Progenitor cell of endocrine pancreas (in vitro differentiated cells): ENCODE measurements around the gene TMEM9. TPM values are rescaled to one million over a fixed set of nuclear protein-coding genes. Genes with fewer than 3 reads are reported as not detected.

Experiments used
- DNase-seq: peaks from one replicate; pipeline ENCODE4 v3.0.0; 2021; ENCODE audit warnings: low spot score; ENCODE audit not compliant: unreplicated experiment
- H3K27ac Mint-ChIP-seq: 2 replicates; pipeline ENCODE4 v1.8.0; 2021; ENCODE audit warnings: mild to moderate bottlenecking, moderate library complexity, mixed read lengths
- H3K27me3 Mint-ChIP-seq: 2 replicates; pipeline ENCODE4 v1.8.0; 2021; ENCODE audit warnings: mixed read lengths
- H3K36me3 Mint-ChIP-seq: 2 replicates; pipeline ENCODE4 v1.8.0; 2022; ENCODE audit warnings: mixed read lengths; ENCODE audit not compliant: insufficient read depth
- H3K4me1 Mint-ChIP-seq: 2 replicates; pipeline ENCODE4 v1.8.0; 2021; ENCODE audit warnings: low read depth, mixed read lengths
- H3K4me3 Mint-ChIP-seq: 2 replicates; pipeline ENCODE4 v1.8.0; 2021; ENCODE audit warnings: low read depth, mild to moderate bottlenecking, moderate library complexity, mixed read lengths
- H3K9me3 Mint-ChIP-seq: 2 replicates; pipeline ENCODE4 v1.8.0; 2021; ENCODE audit warnings: low read depth, mixed read lengths
- CTCF ChIP-seq: fragments of 200-600 bp; sonication (generic); IDR thresholded peaks from one replicate; pipeline ENCODE4 v1.5.0; 2021; ENCODE audit warnings: antibody characterized with exemption, mild to moderate bottlenecking; ENCODE audit not compliant: unreplicated experiment
- total RNA-seq: library from RNA; stranded (reverse); gene quantifications from 2 replicates; pipeline ENCODE4 v1.2.1, GENCODE V29; 2021

Gene TMEM9
- total RNA-seq, 1 donor from 2014 or later: 146 TPM

- Mint-ChIP-seq H3K27ac (peak overlapping the region; percentile 45), H3K4me1 (no peaks in the 10 kb centered on the region), H3K9me3 (no peaks in the 10 kb centered on the region), H3K36me3 (peaks cover 34% of the 10 kb centered on the region), H3K4me3 (no peak overlapping the region), H3K27me3 (no peaks in the 10 kb centered on the region)
- TF ChIP-seq CTCF: no peak
- DNase-seq: no peak
Measured at GRCh38 chr1:201142011-201142848, 12.0 kb downstream of the TMEM9 start.

GRCh38 chr1:201141418-201141817, 12.9 kb downstream of the TMEM9 start:
- Mint-ChIP-seq H3K9me3 (no peaks in the 10 kb centered on the region), H3K4me1 (no peaks in the 10 kb centered on the region), H3K27me3 (no peaks in the 10 kb centered on the region), H3K27ac (no peak overlapping the region), H3K36me3 (peaks cover 31% of the 10 kb centered on the region), H3K4me3 (no peak overlapping the region)
- no peak for TF ChIP-seq CTCF
- no peak for DNase-seq

- Mint-ChIP-seq H3K27me3 (no peaks in the 10 kb centered on the region), H3K9me3 (no peaks in the 10 kb centered on the region), H3K4me3 (no peak overlapping the region), H3K27ac (no peak overlapping the region), H3K4me1 (no peaks in the 10 kb centered on the region), H3K36me3 (peaks cover 28% of the 10 kb centered on the region)
- TF ChIP-seq CTCF: no peak
- no peak for DNase-seq
Measured at GRCh38 chr1:201140941-201141260, 13.4 kb downstream of the TMEM9 start.

- Mint-ChIP-seq H3K4me3 (no peak overlapping the region), H3K27ac (no peak overlapping the region), H3K27me3 (no peaks in the 10 kb centered on the region), H3K9me3 (no peaks in the 10 kb centered on the region), H3K4me1 (no peaks in the 10 kb centered on the region), H3K36me3 (peaks cover 29% of the 10 kb centered on the region)
- no peak for DNase-seq
- no peak for TF ChIP-seq CTCF
Measured at GRCh38 chr1:201140235-201140940, 13.9 kb downstream of the TMEM9 start.

GRCh38 chr1:201139756-201140155, 14.5 kb downstream of the TMEM9 start:
- DNase-seq: no peak
- H3K27me3 Mint-ChIP-seq: no peaks in the 10 kb centered on the region
- H3K4me1 Mint-ChIP-seq: no peaks in the 10 kb centered on the region
- peaks cover 26% of the 10 kb centered on the region for H3K36me3 Mint-ChIP-seq
- no peaks in the 10 kb centered on the region for H3K9me3 Mint-ChIP-seq
- H3K4me3 Mint-ChIP-seq: no peak overlapping the region
- TF ChIP-seq CTCF: no peak
- no peak overlapping the region for H3K27ac Mint-ChIP-seq
